ENCODE data around the gene PPP4R2. TPM values are rescaled to one million over a fixed set of nuclear protein-coding genes. Genes with fewer than 3 reads are reported as not detected.

The PPP4R2 gene
- total and polyA plus RNA-seq, 10 of the 15 experiments (the other 5 are each of a cell fraction or from before 2014, with no cell fraction given), result 16.7 to 83.4 (median 38.9) TPM

GRCh38 chr3:73056845-73057150 lies 60.2 kb downstream of the PPP4R2 start:
- Histone ChIP-seq H3K79me2 (ENCODE audit: control insufficient read depth, insufficient read depth, low read length) (peaks cover 28% of the 10 kb centered on the region), H3K4me2 (ENCODE audit: control insufficient read depth, insufficient read depth) (no peak overlapping the region), H3K4me3 (no peak overlapping the region), H3K9ac (ENCODE audit: control insufficient read depth, insufficient read depth, low read length) (no peak overlapping the region), H4K20me1 (ENCODE audit: control insufficient read depth, insufficient read depth) (no peaks in the 10 kb centered on the region), H2AFZ (ENCODE audit: control insufficient read depth, low read depth, low read length) (no peak overlapping the region), H3K4me1 (ENCODE audit: control insufficient read depth, insufficient read depth, low read length) (no peaks in the 10 kb centered on the region), H3K9me3 (replicated peaks; ENCODE audit: control insufficient read depth, insufficient read depth, low read length) (no peaks in the 10 kb centered on the region), H3K27me3 (replicated peaks in 1 of 2; ENCODE audit: control insufficient read depth in 2 of 2, insufficient read depth in 2 of 2, low read length in 1 of 2) (no peaks in the 10 kb centered on the region), H3K36me3 (ENCODE audit: control insufficient read depth in 2 of 2, insufficient read depth in 2 of 2, low read length in 1 of 2) (peaks cover 0 to 2% of the 10 kb centered on the region in 2 experiments; a peak in 3 of 4 replicates), H3K27ac (ENCODE audit: control insufficient read depth, insufficient read depth) (no peak overlapping the region)
- FAIRE-seq (no peak), DNase-seq (ENCODE audit: low read depth, low spot score) (no peak), ATAC-seq (no peak)
- intact Hi-C loops (cut with micrococcal nuclease; ENCODE audit: unreplicated experiment), result loop anchor here (1.0 to 2.0 kb wide), 3 partner anchors 60 to 206 kb away; partner anchors contain the start of gene PPP4R2
- in situ Hi-C loops (cut with MboI), result loop anchor here (5.0 to 10.0 kb wide), 2 partner anchors 119 to 202 kb away; no protein-coding TSS in a partner anchor
- ChIA-PET POLR2A (no interaction called here), RAD21 (ENCODE audit: unreplicated experiment) (interaction anchor here (0.7 to 4.4 kb wide), 22 partner anchors 10 to 390 kb away, joined by 3 to 51 read pairs (median 4); partner anchors contain the start of genes PPP4R2 and SHQ1), CTCF (interaction anchor here (0.5 to 8.0 kb wide), 45 partner anchors 9 to 408 kb away, joined by 3 to 110 read pairs (median 5); partner anchors contain the start of gene PPP4R2), SMC1A (ENCODE audit: uncharacterized antibody, unreplicated experiment) (interaction anchor here (0.7 to 5.3 kb wide), 26 partner anchors 10 to 390 kb away, joined by 3 to 67 read pairs (median 6); partner anchors contain the start of gene PPP4R2)
- BruUV-seq (replicated peaks), result no TSS peak
- no peak for TF ChIP-seq ATF7 (IDR thresholded peaks at IDR 0.05; ENCODE audit: low read depth)
- TF ChIP-seq NR2C2 (IDR thresholded peaks at IDR 0.05; ENCODE audit: borderline replicate concordance, control insufficient read depth, insufficient read length, low read depth), result no peak
- TF ChIP-seq MEF2A (IDR thresholded peaks at IDR 0.05; ENCODE audit: insufficient read depth, low read depth, low read length), result no peak
- TF ChIP-seq RAD21 (IDR thresholded peaks at IDR 0.05; ENCODE audit: insufficient read depth, low read depth, low read length), result no peak
- TF ChIP-seq NR2F1 (conservative IDR thresholded peaks at IDR 0.05), result no peak
- TF ChIP-seq SUPT20H (IDR thresholded peaks at IDR 0.05; ENCODE audit: borderline replicate concordance, control insufficient read depth, low read depth, low read length), result no peak
- TF ChIP-seq USF2 (IDR thresholded peaks at IDR 0.05; ENCODE audit: borderline replicate concordance, low read depth, low read length), result no peak
- no peak for TF ChIP-seq ESRRA (IDR thresholded peaks at IDR 0.05; ENCODE audit: low read length)
- TF ChIP-seq, protein P1, sequence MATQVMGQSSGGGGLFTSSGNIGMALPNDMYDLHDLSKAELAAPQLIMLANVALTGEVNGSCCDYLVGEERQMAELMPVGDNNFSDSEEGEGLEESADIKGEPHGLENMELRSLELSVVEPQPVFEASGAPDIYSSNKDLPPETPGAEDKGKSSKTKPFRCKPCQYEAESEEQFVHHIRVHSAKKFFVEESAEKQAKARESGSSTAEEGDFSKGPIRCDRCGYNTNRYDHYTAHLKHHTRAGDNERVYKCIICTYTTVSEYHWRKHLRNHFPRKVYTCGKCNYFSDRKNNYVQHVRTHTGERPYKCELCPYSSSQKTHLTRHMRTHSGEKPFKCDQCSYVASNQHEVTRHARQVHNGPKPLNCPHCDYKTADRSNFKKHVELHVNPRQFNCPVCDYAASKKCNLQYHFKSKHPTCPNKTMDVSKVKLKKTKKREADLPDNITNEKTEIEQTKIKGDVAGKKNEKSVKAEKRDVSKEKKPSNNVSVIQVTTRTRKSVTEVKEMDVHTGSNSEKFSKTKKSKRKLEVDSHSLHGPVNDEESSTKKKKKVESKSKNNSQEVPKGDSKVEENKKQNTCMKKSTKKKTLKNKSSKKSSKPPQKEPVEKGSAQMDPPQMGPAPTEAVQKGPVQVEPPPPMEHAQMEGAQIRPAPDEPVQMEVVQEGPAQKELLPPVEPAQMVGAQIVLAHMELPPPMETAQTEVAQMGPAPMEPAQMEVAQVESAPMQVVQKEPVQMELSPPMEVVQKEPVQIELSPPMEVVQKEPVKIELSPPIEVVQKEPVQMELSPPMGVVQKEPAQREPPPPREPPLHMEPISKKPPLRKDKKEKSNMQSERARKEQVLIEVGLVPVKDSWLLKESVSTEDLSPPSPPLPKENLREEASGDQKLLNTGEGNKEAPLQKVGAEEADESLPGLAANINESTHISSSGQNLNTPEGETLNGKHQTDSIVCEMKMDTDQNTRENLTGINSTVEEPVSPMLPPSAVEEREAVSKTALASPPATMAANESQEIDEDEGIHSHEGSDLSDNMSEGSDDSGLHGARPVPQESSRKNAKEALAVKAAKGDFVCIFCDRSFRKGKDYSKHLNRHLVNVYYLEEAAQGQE (IDR thresholded peaks at IDR 0.05; ENCODE audit: low read depth, low read length), result no peak
- TF ChIP-seq SMAD5 (IDR thresholded peaks at IDR 0.05; ENCODE audit: low read depth), result no peak
- TF ChIP-seq CHD1 (IDR thresholded peaks at IDR 0.05; ENCODE audit: low read depth, low read length), result no peak
- no peak for TF ChIP-seq RAD51 (IDR thresholded peaks at IDR 0.05)
- no peak for TF ChIP-seq ZNF217 (IDR thresholded peaks at IDR 0.05)
- no peak for TF ChIP-seq MYC (IDR thresholded peaks at IDR 0.05; ENCODE audit: insufficient read depth, insufficient read length, insufficient replicate concordance, low read length, severe bottlenecking)
- no peak for TF ChIP-seq GATAD2B (conservative IDR thresholded peaks at IDR 0.05; ENCODE audit: low read depth)
- no peak for TF ChIP-seq PKNOX1 (IDR thresholded peaks at IDR 0.05)
- TF ChIP-seq CBX5 (IDR thresholded peaks at IDR 0.05; ENCODE audit: low read depth), result no peak
